Measurements from ENCODE around the gene TM4SF18. TPM values are rescaled to one million over a fixed set of nuclear protein-coding genes. Genes with fewer than 3 reads are reported as not detected.
"Not testable (repeated sequence)": the region's sequence is repeated elsewhere in the genome, so short reads cannot be mapped to it uniquely, and the experiment has no call there.

Gene TM4SF18
- total RNA-seq = 11.2 TPM

- no peak for DNase-seq
Observed at GRCh38 chr3:149333176-149333859, at the start of gene TM4SF18. TM4SF18 (minus strand) TSS chr3:149333636; CDS start chr3:149333382, 254 bp downstream.

- DNase-seq = no peak
Observed at GRCh38 chr3:149382518-149382917, 49.1 kb upstream of the TM4SF18 start.

- no peak for DNase-seq
Observed at GRCh38 chr3:149382101-149382467, 48.6 kb upstream of the TM4SF18 start.

- no peak for DNase-seq
Observed at GRCh38 chr3:149381173-149382100, 48.0 kb upstream of the TM4SF18 start.

GRCh38 chr3:149380220-149380619 lies 46.8 kb upstream of the TM4SF18 start:
- not testable (repeated sequence) for DNase-seq

GRCh38 chr3:149378478-149379309 lies 45.3 kb upstream of the TM4SF18 start:
- DNase-seq = no peak

GRCh38 chr3:149377408-149378364 lies 44.2 kb upstream of the TM4SF18 start, which contains the start of gene TM4SF1:
TM4SF1 (minus strand) TSS chr3:149377649; CDS start chr3:149377547, 102 bp downstream.
- peak; percentile 52 for DNase-seq

GRCh38 chr3:149376718-149377407 lies 43.4 kb upstream of the TM4SF18 start:
- DNase-seq = peak; percentile 61

- no peak for DNase-seq
Observed at GRCh38 chr3:149375501-149376196, 42.2 kb upstream of the TM4SF18 start.

GRCh38 chr3:149374793-149375500 lies 41.5 kb upstream of the TM4SF18 start:
- no peak for DNase-seq

GRCh38 chr3:149374391-149374790 lies 41.0 kb upstream of the TM4SF18 start:
- no peak for DNase-seq

GRCh38 chr3:149373235-149374125 lies 40.0 kb upstream of the TM4SF18 start:
- DNase-seq = no peak

- DNase-seq = no peak
Observed at GRCh38 chr3:149371723-149372114, 38.3 kb upstream of the TM4SF18 start.

GRCh38 chr3:149371001-149371722 lies 37.7 kb upstream of the TM4SF18 start:
- no peak for DNase-seq

- DNase-seq = no peak
Observed at GRCh38 chr3:149369991-149370866, 36.8 kb upstream of the TM4SF18 start.

Measured in tongue (tissue), 2 donors.